Stimulated activated effector memory CD8-positive, alpha-beta T cell treated with anti-CD3 and anti-CD28 coated beads, Interleukin-12 subunit alpha, Interleukin-12 subunit beta, amount 100 ng/mL, for 72 hours (primary cell): Measurements from ENCODE around the gene MMRN2.
A peak's percentile ranks its signal among the peaks of the same experiment; 100 is the strongest.

Source experiments
- ATAC-seq: fragments of 150-1000 bp; cut with Tn5 transposase; 2 replicates; pipeline ENCODE4 v1.10.0; 2021
- DNase-seq, 2 donors: peaks; one replicate each; pipeline ENCODE4 v3.0.0; 2021 to 2022; ENCODE audit warnings: low spot score in 2 of 2
- H3K27ac Mint-ChIP-seq: one replicate; pipeline ENCODE4 v1.8.0; 2022; ENCODE audit warnings: mild to moderate bottlenecking, mixed read lengths
- H3K36me3 Mint-ChIP-seq: one replicate; pipeline ENCODE4 v1.8.0; 2022; ENCODE audit warnings: mild to moderate bottlenecking, mixed read lengths
- H3K4me1 Mint-ChIP-seq: one replicate; pipeline ENCODE4 v1.8.0; 2022; ENCODE audit warnings: mixed read lengths
- H3K4me3 Mint-ChIP-seq: one replicate; pipeline ENCODE4 v1.8.0; 2022; ENCODE audit warnings: mild to moderate bottlenecking, mixed read lengths
- H3K9me3 Mint-ChIP-seq: one replicate; pipeline ENCODE4 v1.8.0; 2022; ENCODE audit warnings: mixed read lengths

MMRN2 gene

GRCh38 chr10:86962981-86963310 is 5.5 kb upstream of the MMRN2 start:
- H3K27ac Mint-ChIP-seq, result no peak overlapping the region
- H3K9me3 Mint-ChIP-seq, result no peaks in the 10 kb centered on the region
- no peaks in the 10 kb centered on the region for H3K36me3 Mint-ChIP-seq
- H3K4me1 Mint-ChIP-seq, result peaks cover 31% of the 10 kb centered on the region
- H3K4me3 Mint-ChIP-seq, result no peak overlapping the region
- no peak for DNase-seq
- no peak for ATAC-seq

DNA sequence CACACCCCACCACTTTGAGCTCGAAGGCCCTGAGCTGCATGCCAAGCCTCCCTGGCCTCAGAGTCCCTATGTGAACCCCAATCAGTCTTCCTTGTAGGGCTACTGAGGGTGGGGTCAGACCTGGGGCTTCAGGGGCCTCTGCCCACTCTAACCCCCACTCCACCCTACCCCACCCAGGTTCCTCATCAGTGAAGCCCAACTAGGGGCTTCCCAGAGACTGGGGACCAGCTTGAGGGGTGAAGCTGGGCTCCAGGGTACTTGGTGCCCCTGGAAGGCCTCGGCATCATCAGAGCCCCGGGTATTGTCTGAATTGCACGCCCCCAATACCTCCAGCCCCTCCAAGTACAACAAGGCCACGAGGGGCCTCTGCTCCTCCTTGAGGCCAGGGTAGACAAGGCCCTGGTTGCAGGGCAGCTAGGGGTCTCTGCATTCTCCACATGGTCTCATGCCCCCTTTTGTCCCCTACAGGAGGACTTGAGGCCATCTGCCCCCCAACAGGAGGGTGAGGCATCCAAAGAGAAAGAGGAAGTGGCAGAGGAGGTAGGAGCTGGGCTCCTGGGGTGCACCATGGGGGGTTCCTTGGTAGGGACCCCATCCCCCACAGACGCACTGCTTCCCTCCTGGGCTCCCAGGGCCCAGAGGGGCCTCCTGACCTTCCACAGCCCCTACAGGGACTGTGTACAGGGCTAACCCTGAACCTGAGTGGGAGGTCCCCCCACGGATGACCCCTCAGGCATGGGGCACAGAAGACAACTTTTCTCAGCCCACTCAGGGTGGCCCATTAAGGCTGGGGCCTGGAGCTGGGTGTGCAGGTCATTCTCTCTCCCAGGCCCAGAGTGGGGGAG is 4.9 kb upstream of the MMRN2 start:
- no peak overlapping the region for H3K4me3 Mint-ChIP-seq
- H3K27ac Mint-ChIP-seq, result no peak overlapping the region
- ATAC-seq (no peak), DNase-seq (no peak)
- no peaks in the 10 kb centered on the region for H3K9me3 Mint-ChIP-seq
- peaks cover 26% of the 10 kb centered on the region for H3K4me1 Mint-ChIP-seq
- H3K36me3 Mint-ChIP-seq, result no peaks in the 10 kb centered on the region

GRCh38 chr10:86961481-86962091 is 4.2 kb upstream of the MMRN2 start:
- no peaks in the 10 kb centered on the region for H3K36me3 Mint-ChIP-seq
- DNase-seq, result no peak
- H3K27ac Mint-ChIP-seq, result no peak overlapping the region
- no peak for ATAC-seq
- H3K9me3 Mint-ChIP-seq, result no peaks in the 10 kb centered on the region
- H3K4me1 Mint-ChIP-seq, result peaks cover 19% of the 10 kb centered on the region
- H3K4me3 Mint-ChIP-seq, result no peak overlapping the region

- Mint-ChIP-seq H3K27ac (no peak overlapping the region), H3K9me3 (no peaks in the 10 kb centered on the region), H3K4me3 (no peak overlapping the region), H3K4me1 (peaks cover 12% of the 10 kb centered on the region), H3K36me3 (no peaks in the 10 kb centered on the region)
- no peak for ATAC-seq
- no peak for DNase-seq
Measured at GRCh38 chr10:86960863-86961434, 3.5 kb upstream of the MMRN2 start.

DNA sequence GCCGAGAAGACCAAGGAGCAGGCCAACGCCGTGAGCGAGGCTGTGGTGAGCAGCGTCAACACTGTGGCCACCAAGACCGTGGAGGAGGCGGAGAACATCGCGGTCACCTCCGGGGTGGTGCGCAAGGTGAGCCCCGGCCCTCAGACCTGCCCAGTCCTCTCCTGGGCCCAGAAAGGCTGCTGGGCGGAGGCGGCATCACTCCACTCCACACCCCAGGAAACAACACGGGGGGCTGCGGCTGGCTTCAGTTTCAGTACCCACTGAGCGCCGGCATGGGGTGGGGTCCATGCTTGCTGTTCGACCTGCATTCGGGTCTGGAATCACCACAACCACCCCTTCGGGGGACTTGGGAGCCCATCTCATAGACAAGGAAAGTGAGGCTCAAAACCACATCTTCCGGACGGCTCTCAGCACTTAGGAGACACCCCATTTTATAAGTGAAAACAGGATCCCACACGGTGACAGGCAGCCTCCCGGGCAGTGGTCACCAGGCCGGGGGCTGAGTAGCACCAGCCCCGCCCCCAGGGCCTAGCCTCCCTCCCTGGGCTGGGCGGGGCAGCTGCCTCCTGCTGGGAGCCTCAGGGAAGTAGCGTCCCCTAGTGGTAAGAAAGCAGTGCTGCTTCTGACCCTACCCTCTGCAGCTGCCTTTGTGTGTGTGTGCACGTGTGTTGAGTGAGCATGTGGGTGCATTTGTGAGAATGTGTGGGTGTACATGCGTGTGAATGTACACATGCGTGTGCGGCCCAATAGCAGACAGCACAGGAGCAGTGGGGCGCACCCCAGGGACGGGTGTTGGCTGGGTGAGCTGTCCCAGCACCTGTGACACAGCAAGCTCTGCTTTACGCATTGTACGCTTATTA is 2.8 kb upstream of the MMRN2 start:
- H3K36me3 Mint-ChIP-seq, result no peaks in the 10 kb centered on the region
- no peak overlapping the region for H3K27ac Mint-ChIP-seq
- no peak overlapping the region for H3K4me3 Mint-ChIP-seq
- H3K4me1 Mint-ChIP-seq, result peaks cover 6% of the 10 kb centered on the region
- ATAC-seq, result peak; percentile 67
- DNase-seq, result no peak
- no peaks in the 10 kb centered on the region for H3K9me3 Mint-ChIP-seq

- DNase-seq (no peak), ATAC-seq (no peak)
- Mint-ChIP-seq H3K27ac (no peak overlapping the region), H3K4me3 (no peak overlapping the region), H3K9me3 (no peaks in the 10 kb centered on the region), H3K4me1 (peaks cover 6% of the 10 kb centered on the region), H3K36me3 (no peaks in the 10 kb centered on the region)
Measured at GRCh38 chr10:86959737-86960002, 2.3 kb upstream of the MMRN2 start.

- Mint-ChIP-seq H3K9me3 (no peaks in the 10 kb centered on the region), H3K4me1 (peaks cover 6% of the 10 kb centered on the region), H3K36me3 (no peaks in the 10 kb centered on the region), H3K27ac (no peak overlapping the region), H3K4me3 (no peak overlapping the region)
- no peak for DNase-seq
- no peak for ATAC-seq
Measured at GRCh38 chr10:86958901-86959736, 1.7 kb upstream of the MMRN2 start.

- DNase-seq (no peak), ATAC-seq (no peak)
- Mint-ChIP-seq H3K27ac (peak within 1 kb of the TSS; percentile 54), H3K4me1 (peaks cover 6% of the 10 kb centered on the region), H3K36me3 (no peaks in the 10 kb centered on the region), H3K4me3 (no peak within 1 kb of the TSS), H3K9me3 (no peaks in the 10 kb centered on the region)
Measured at GRCh38 chr10:86958116-86958900, 893 bp upstream of the MMRN2 start, which contains the start of gene SNCG. TSS of gene SNCG (plus strand) at chr10:86958599. CDS start at chr10:86958698, 99 bp downstream.

- ATAC-seq, result no peak
- H3K4me1 Mint-ChIP-seq, result peaks cover 6% of the 10 kb centered on the region
- H3K27ac Mint-ChIP-seq, result peak overlapping the region; percentile 54
- no peaks in the 10 kb centered on the region for H3K36me3 Mint-ChIP-seq
- no peak for DNase-seq
- H3K9me3 Mint-ChIP-seq, result peaks cover 5% of the 10 kb centered on the region
- no peak overlapping the region for H3K4me3 Mint-ChIP-seq
Measured at GRCh38 chr10:86956848-86957448, 467 bp downstream of the MMRN2 start.

DNA sequence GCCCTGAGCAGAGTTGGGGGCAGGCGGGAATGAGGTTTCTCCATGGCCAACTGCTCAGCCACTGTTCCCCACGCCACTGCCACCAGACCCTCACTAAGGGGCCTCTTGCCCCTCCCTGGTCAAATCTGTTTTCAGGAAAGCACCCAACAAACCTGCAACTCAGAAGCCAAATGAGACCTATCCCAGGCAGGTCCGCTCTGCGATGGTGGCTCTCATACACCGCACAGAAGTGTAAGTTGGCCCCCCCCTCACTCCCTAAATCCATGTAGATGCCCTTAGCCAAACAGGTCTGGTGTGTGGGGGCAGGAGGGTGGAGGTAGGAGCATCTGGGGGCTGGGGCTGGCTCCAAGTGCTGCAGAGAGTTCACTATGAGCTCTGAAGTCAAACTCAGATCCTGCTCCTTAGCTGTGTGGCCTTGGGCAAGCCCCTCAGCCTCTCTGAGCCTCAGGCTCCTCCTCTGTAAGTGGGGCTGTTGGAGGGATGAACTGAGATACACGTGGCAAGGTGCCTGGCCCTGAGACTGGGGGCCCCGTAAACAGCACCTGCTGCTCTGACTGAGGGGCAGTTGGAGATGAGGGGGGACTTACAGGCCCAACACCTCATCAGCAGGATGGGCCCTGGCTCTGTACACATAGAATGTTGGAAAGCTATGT is 1.1 kb downstream of the MMRN2 start:
- Mint-ChIP-seq H3K4me3 (no peak overlapping the region), H3K9me3 (peaks cover 9% of the 10 kb centered on the region), H3K36me3 (no peaks in the 10 kb centered on the region), H3K4me1 (peaks cover 6% of the 10 kb centered on the region), H3K27ac (no peak overlapping the region)
- no peak for DNase-seq
- ATAC-seq, result no peak

DNA sequence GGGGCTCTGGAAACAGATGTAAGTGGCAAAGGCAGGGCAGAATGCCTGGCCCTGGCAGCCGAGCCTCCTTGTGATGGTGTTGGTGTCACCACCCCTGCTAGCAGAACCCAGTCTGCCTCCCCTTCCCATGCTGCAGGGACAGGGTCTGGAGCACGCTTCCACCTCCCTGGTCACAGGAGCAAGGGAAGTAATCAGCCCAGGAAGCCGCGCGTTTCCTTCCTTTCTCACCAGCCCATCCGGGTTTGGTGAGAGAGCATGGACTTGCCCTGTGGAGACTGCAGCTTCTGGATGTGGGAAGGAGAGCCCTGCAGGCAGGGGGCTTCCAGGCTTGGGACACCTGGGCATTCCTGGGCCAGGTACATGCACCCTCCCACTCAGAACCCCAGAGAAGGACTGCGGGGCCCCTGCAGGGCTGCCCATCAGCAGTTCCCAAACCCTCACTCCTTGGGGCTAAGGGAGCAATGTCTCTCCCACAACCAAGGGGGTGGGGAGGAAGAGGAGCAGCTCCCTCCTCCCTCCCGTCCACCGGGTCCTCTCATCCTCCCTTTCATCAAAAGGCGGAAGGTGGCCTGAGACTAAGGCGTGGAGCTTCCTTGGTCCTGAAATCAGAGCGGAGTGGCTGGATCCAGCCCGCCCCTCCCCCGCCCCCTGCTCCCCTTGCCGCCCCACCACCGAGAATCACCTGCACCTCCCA is 1.8 kb downstream of the MMRN2 start:
- no peak overlapping the region for H3K4me3 Mint-ChIP-seq
- ATAC-seq (no peak), DNase-seq (no peak)
- H3K9me3 Mint-ChIP-seq, result peaks cover 9% of the 10 kb centered on the region
- no peak overlapping the region for H3K27ac Mint-ChIP-seq
- H3K4me1 Mint-ChIP-seq, result peaks cover 6% of the 10 kb centered on the region
- H3K36me3 Mint-ChIP-seq, result no peaks in the 10 kb centered on the region

- Mint-ChIP-seq H3K9me3 (peaks cover 9% of the 10 kb centered on the region), H3K4me1 (peaks cover 9% of the 10 kb centered on the region), H3K4me3 (no peak overlapping the region), H3K36me3 (no peaks in the 10 kb centered on the region), H3K27ac (no peak overlapping the region)
- DNase-seq (no peak), ATAC-seq (no peak)
Measured at GRCh38 chr10:86954681-86955500, 2.5 kb downstream of the MMRN2 start.
